ENCODE measurements around the gene PCDH8.

The PCDH8 gene

GRCh38 chr13:52812941-52813340, 35.5 kb downstream of the PCDH8 start:
- DNase-seq, result no peak

GRCh38 chr13:52811841-52812240, 36.6 kb downstream of the PCDH8 start:
- no peak for DNase-seq

GRCh38 chr13:52810526-52810925, 37.9 kb downstream of the PCDH8 start:
- DNase-seq, result no peak

- DNase-seq, result no peak
Observed at GRCh38 chr13:52810011-52810410, 38.4 kb downstream of the PCDH8 start.

GRCh38 chr13:52809310-52809769, 39.1 kb downstream of the PCDH8 start:
- DNase-seq, result peak; percentile 21

GRCh38 chr13:52808842-52809219, 39.6 kb downstream of the PCDH8 start:
- DNase-seq, result no peak

GRCh38 chr13:52806029-52806428, 42.4 kb downstream of the PCDH8 start:
- no peak for DNase-seq

GRCh38 chr13:52804202-52804641, 44.2 kb downstream of the PCDH8 start:
- DNase-seq, result no peak

- no peak for DNase-seq
Observed at GRCh38 chr13:52800856-52801255, 47.6 kb downstream of the PCDH8 start.

GRCh38 chr13:52798770-52799430, 49.5 kb downstream of the PCDH8 start:
- DNase-seq, result no peak

- DNase-seq, result no peak
Observed at GRCh38 chr13:52797176-52797575, 51.3 kb downstream of the PCDH8 start.

- DNase-seq, result no peak
Observed at GRCh38 chr13:52794589-52794988, 53.9 kb downstream of the PCDH8 start.

GRCh38 chr13:52793515-52794061, 54.9 kb downstream of the PCDH8 start:
- DNase-seq, result no peak
